HUDEP-2 (cell line): Measurements from ENCODE around the gene POU2F2.

ENCODE experiments used
- DNase-seq, 76 experiments: peaks; one replicate each; lab custom pipeline; 2025; ENCODE audit not compliant: unreplicated experiment in 76 of 76; lab: John Stamatoyannopoulos, UW

Gene POU2F2

GRCh38 chr19:42132030-42132628 lies at the start of gene POU2F2:
TSS of gene POU2F2 (minus strand) at chr19:42132446. CDS start at chr19:42132411, 35 bp downstream.
- no peak for DNase-seq

- DNase-seq: no peak
These were observed 46.8 kb upstream of the POU2F2 start for GRCh38 chr19:42178791-42179674.

GRCh38 chr19:42177686-42178019 lies 45.4 kb upstream of the POU2F2 start:
- DNase-seq: no peak

- peak in 57 of 76 experiments; percentile 18 to 79 (median 54) for DNase-seq
These were observed 44.9 kb upstream of the POU2F2 start for GRCh38 chr19:42176990-42177685.

DNA sequence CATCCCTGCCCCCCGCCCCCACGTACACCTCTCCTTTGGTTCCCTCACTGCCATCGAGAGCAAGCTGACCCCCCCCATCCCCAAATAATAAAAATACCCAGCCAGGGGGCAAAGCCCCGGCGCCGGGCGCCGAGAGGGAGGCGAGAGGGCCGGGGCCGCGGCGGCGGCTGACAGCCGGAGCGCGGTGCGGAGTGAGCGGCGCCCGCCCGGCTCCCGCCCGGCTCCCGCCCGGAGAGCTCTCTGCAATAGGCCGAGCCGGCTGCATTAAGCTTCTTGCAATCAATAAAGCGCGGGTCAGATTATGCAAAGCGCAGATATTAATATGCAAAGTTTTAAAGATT lies 44.4 kb upstream of the POU2F2 start:
- DNase-seq: peak in 3 of 76 experiments; percentile 21 to 54 (median 43)

DNA sequence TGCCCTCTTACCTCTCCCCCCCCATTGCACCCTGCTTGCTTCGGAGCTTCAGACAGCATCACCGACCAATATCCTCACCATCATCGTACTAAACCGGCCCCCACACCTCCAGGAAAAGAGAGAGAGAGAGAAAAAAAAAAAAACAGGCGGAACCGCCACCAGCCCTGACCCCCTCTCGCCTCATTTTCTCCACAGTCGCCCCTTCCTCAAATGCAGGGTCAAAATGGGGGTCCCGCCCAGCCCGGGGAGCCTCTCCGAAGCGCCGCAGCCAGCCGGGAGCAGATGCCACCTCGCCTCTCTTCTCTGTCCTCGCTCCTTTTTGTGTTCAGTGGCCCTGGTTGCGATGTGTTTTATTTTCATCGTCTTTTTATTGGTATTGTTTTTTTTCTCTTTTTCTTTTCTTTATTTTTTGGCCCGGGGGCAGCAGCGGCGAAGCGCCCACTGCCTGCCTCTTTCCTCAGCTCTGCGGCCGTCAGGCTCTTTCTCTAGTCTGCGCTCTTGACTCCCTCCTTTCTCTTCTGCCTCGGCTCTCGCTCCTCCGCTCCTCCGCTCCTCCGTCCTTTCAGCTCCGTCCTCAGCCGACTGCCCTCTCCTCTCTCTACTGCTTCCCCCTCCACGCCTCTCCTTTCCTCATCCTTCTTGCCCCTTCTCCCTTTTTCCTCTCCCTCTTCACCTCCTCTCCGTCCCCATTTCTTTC lies 43.9 kb upstream of the POU2F2 start:
- DNase-seq: peak in 1 of 76 experiments; percentile 16

- no peak for DNase-seq
These were observed 42.9 kb upstream of the POU2F2 start for GRCh38 chr19:42174958-42175734.

- DNase-seq: no peak
These were observed 41.9 kb upstream of the POU2F2 start for GRCh38 chr19:42174188-42174587.

DNA sequence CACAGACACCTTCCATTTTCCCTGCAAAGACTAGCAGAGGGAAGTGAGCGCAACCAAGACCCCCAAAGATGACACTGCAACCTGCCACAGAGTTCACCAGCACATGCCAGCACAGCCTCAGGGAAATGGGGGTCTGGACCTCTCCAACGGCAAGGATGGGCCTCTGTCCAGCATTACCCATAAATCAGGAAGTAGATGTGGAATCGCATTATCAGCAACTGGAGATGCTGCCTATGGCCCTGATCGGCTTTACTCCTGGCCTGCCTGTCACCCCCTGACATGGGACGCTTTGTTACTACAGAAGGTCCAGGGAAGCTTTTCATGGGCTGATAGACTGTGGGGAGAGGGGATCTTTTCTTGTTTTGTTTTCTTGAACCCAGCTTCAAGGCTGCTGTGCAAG lies 41.4 kb upstream of the POU2F2 start:
- no peak for DNase-seq

GRCh38 chr19:42172261-42172660 lies 40.0 kb upstream of the POU2F2 start:
- DNase-seq: no peak

DNA sequence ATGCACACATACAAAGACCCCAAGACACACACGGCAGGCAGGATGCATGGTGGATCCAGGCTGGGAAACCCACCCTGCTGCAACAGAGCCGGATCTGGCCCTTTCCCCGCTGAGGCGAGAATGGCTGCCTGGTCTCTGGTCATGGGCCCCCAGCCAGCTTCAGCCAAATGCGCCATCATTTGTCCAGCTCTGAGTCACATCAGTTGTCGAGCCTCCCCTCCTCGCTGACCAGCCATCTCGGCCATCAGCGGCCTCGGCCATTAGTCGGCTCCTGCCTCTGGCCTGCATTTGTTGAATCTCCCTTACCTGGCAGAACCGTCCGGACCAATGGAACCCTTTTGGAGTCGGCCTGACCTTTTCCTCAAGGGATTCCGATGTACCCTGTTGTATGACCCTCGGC lies 38.5 kb upstream of the POU2F2 start:
- no peak for DNase-seq

DNA sequence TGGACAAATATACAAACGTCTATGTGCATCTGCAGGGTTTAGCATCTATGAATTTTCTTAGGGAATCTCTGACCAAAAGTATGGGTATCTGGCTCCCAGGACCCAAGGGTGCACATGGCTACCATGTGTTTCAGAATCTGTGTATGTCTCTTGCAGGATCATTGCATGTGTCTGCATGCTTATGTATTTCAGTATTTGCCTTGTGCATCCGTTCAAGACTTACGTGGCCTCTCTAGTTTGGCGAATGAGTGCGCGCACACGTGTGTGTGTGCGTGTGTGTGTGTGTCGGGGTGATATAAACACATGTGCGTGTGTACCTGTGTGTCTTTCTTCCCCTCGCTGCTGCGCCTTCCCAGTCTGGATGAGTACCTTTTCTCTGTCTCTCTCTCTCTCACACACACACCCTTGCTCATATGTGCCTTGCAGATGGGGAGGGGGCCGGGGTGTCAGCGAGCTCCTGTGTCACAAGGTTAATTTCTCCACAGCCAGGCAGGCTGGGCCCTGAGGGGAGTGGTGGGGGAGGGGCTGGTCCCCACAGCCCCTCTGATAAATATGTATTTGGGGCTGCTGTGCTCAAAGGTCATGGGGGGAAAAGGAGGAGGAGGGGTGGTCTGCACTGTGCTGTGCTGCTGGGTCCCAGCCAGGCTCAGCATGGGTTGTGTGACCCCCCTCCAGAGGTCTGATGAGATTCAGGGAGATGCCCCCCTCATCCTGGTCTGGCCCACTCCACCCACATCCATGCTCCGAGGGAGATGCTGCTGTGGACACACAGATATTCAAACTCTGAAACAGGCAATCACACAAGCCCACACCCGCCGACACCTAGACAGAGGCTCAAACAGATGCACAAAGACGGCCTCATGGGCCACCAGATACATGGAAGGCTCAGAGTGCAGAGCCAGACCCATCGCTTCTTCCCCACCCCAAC lies 37.5 kb upstream of the POU2F2 start:
- no peak for DNase-seq

GRCh38 chr19:42168206-42168605 lies 36.0 kb upstream of the POU2F2 start:
- no peak for DNase-seq

- no peak for DNase-seq
These were observed 34.1 kb upstream of the POU2F2 start for GRCh38 chr19:42166316-42166715.

- no peak for DNase-seq
These were observed 32.9 kb upstream of the POU2F2 start for GRCh38 chr19:42165146-42165545.

DNA sequence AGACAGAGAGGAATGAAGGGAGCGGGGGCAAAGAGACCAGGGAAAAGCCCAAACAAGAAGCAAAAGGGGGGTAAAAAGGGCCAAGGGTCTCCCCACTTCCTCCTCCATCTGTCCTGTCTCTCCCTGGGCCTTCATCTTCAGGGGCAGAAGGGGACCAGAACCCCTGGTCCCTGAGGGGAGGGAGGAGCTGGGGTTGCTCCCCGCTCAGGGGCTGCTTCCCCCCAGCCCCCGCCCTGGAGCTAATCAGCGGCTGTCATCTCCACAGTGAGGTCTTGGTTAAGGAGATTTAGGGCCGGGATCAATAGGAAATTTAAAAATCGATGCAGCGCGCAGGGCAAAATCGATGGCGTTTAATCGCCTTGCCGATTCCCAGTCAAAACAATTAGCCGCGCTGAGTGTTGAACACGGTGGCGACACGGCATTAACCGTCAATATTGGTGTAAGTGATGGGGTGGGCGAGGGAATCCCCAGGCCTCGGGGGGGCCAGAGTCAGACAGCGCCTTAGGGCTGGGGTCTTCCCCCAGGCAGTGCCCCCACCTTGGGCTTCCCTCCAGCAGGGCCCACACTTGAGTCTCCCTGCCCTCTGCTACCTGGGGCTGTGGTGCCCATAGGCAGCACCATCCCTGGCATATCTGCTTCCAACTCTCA lies 29.5 kb upstream of the POU2F2 start:
- no peak for DNase-seq

DNA sequence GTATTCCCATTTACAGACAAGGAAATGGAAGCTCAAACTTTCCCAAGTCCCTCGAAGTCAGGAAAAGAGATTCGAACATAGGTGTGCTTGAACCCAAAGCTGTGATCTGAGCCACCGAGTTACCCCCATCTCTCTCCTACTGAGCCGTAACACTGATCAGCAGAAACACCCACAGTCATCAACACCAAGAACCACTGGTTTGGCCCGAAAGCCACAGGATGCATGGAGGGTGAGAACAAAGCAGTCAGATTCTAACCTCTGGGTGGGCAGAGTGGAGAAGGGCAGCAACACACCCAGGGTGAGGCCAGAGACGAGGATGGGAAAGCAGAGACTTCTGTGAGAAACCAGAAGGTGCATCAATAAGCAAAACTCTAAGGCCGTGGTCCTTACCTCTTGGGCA lies 27.7 kb upstream of the POU2F2 start:
- no peak for DNase-seq

- DNase-seq: no peak
These were observed 26.7 kb upstream of the POU2F2 start for GRCh38 chr19:42158926-42159325.

- no peak for DNase-seq
These were observed 24.3 kb upstream of the POU2F2 start for GRCh38 chr19:42156571-42156970.
